ENCODE measurements around the gene OR10T2.

DNA sequence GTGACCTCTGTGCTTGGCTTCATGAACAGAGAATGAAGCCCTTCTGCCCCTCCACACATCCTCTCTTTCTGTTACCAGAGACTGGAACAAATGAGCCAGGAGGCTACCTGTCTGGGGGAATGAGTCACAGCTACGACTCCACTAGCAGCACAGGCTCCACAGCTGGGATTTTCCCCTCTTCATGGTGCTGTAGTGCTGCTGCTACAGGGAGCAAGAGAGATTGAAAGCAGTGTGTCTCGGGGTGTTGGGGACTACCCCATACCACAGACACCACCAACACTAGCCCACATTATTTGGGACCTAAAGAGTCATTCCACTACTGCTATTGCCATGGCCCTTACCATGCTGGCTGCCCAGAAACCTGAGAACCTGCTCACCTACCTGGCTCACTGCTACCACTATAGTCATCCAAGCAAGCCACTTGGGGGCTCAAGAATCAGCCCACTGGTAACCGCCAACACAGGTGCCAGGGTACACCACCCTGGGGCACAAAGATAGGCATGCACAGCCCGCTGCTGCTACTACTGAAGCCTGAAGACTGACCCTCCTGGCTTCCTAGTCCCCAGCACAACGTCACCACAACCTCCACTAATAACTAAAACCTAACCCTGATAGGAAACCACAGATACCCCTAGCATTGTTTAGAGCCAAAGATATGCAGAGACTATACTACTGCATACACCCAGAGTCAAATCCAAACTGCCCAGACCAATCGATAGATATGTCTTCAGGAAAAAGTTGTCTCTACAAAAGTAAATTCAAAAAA lies 27.9 kb downstream of the OR10T2 start:
- TF ChIP-seq, protein P1, sequence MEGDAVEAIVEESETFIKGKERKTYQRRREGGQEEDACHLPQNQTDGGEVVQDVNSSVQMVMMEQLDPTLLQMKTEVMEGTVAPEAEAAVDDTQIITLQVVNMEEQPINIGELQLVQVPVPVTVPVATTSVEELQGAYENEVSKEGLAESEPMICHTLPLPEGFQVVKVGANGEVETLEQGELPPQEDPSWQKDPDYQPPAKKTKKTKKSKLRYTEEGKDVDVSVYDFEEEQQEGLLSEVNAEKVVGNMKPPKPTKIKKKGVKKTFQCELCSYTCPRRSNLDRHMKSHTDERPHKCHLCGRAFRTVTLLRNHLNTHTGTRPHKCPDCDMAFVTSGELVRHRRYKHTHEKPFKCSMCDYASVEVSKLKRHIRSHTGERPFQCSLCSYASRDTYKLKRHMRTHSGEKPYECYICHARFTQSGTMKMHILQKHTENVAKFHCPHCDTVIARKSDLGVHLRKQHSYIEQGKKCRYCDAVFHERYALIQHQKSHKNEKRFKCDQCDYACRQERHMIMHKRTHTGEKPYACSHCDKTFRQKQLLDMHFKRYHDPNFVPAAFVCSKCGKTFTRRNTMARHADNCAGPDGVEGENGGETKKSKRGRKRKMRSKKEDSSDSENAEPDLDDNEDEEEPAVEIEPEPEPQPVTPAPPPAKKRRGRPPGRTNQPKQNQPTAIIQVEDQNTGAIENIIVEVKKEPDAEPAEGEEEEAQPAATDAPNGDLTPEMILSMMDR (IDR thresholded peaks at IDR 0.05), result no peak
- TF ChIP-seq POLR2A (IDR thresholded peaks at IDR 0.05), result no peak

Measured in uterus (tissue), 2 donors.